Inferior parietal cortex (tissue), 1 donor: ENCODE measurements around the gene PHETA2.

Experiments used
- DNase-seq: peaks from one replicate; pipeline ENCODE4 v3.0.0-alpha.2; 2016; ENCODE audit errors: extremely low spot score

The PHETA2 gene

GRCh38 chr22:42074132-42074811 lies at the start of gene PHETA2:
Gene PHETA2 (plus strand): TSS chr22:42074248. CDS start chr22:42077294, 3,046 bp downstream.
- DNase-seq = no peak

DNA sequence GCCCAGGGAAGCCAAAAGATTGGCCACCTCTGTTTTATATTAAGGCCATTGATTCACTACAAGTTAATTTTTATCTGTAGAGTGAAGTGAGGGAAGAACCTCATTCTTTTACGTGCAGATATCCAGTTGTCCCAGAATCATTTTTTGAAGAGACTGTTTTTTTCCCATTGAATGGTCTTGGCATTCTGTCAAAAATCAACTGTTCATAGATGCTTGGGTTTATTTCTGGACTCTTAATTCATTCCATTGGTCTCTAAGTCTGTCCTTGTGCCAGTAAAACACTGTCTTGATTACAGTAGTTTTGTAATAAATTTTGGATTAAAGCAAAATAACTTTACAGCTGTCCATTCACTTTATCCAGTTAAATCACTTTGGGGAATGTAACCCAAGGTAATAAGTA lies 48.6 kb upstream of the PHETA2 start:
- no peak for DNase-seq

DNA sequence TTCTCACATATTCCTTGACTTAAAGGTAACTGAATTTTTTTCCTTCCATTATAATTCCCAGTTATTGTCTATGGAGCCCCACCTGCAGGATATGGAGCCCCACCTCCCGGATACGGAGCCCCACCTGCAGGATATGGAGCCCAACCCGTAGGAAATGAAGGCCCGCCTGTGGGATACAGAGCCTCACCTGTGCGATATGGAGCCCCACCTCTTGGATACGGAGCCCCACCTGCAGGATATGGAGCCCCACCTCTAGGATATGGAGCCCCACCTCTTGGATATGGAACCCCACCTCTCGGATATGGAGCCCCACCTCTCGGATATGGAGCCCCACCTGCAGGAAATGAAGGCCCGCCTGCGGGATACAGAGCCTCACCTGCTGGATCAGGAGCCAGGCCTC lies 47.3 kb upstream of the PHETA2 start:
- DNase-seq = no peak

DNA sequence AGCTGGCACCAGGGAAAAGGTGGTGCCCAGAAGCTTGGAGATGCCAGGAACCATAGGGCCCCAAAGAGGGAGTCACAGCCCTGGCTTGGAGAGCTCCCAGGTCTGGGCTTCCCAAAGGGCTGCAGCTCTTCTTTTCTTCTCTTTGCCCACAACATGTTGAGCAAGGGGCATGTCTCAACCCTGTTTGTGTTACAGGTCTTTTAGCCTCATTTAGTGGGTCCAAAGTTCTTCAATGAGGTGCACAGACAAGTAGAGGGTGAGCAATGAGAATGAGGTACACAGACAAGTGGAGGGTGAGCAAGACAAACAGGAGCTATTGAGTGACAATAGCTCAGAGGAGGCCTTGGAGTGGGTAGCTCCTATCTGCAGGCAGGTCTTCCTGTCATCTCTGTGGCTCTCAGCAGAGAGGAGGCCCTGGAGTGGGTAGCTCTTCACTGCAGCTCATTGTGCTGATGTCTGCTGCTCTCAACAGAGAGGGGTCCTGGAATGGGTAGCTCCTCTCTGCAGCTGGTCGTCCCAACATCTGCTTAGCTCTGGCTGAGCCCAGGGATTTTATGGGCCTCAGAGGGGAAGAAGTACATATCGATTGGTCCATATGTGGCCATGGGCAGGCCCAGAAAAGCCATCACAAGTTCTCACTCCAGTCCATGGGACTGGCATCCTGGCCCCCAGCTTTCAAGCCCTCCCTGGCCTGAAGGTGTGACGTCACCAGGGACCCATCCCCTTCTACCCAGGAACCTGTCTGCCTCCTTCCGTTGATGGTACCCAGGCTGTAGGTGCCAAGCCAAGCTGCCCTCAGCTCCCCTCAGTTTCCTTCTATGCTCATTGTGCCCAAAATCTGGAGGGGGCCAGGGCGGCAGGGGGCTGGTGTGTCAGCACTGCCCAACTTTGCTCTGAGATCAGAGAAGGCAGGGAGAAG lies 40.5 kb upstream of the PHETA2 start:
- DNase-seq = no peak

DNA sequence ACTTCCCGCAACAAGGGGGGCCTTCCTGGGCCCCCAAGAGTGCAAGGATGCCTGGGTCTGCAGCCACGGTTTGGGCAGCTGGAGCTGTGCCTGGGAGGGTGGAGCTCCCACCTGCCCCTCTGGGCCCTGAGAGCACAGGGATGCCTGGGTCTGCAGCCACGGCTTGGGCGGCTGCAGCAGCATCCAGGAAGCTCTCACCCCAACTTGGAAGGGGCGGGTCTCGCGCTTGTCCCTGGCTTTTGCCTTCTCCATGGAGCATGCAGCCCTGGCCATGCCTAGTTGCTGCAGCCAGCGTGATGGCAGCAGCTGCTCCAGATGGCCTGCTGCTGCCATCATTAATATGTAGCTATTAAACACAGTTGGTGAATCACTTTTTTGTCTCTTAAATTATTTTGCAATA lies 38.8 kb upstream of the PHETA2 start:
- no peak for DNase-seq

GRCh38 chr22:42039271-42039670 lies 34.8 kb upstream of the PHETA2 start:
- no peak for DNase-seq

DNA sequence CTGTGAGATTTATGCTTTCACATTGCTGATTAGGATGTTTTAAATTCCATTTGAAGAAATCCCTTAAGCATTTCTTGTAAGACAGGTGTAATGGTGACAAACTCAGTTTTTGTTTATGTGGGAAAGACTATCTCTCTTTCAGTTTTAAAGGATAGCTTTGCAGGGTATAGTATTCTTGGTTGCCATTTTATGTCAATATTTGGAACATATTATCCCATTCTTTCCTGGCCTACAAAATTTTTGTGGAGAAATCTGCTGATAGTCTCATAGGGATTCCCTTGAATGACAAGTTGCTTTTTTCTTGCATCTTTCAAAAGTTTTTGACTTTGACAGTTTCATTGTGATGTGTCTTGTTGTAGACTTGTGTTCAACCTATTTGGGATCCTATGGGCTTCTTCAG lies 32.3 kb upstream of the PHETA2 start:
- no peak for DNase-seq

- DNase-seq = peak; percentile 20
These were observed 23.3 kb upstream of the PHETA2 start for GRCh38 chr22:42050641-42051180.

DNA sequence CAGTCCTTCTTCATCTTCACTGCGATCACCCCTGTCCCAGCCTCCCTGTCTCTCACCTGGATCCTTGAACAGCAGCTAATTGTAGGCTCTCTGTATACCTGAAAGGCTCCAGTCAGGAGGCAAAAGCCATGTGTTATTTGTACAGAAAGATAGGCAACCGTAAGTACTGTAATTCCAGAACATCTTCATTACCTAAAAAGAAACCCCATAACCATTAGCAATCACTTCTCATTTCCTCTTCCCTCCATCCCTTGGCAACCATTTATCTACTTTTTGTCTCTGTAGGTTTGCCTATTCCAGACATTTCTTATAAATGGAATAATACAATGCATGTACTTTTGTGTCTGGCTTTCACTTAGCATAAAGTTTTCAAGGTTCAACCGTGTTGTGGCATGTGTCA lies 21.3 kb upstream of the PHETA2 start:
- DNase-seq = no peak

DNA sequence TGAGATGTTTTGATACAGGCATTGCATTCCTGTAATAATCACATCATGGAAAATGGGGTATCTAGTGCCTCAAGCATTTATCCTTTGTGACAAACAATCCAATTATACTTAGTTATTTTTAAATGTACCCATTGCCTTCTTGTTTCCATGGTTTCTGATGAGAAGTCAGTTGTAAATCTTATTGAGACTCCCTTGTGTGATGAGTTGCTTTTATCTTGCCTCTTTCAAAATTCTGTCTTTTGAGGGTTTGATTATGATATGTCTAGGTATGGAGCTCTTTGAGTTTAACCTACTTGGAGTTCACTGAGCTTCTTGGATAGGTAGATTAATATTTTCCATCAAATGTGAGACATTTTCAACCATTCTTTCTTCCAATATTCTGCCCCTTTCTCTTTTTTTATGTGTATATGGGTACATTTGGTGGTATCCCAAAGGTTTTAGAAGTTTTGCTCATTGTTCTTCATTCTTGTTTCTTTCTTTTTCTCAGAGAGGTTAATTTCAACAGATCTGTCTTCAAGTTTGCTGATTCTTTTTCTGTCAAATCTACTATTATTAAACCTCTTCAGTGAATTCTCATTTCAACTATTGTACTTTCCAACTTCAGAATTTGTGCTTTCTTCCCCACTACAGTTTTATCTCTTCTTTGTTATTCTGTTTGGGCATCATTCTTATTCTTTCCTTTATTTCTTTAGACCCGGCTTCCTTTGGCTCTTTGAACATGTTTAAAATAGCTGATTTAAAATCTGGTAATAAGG lies 17.1 kb upstream of the PHETA2 start:
- DNase-seq = no peak

- DNase-seq = no peak
These were observed 13.6 kb upstream of the PHETA2 start for GRCh38 chr22:42060489-42060888.

DNA sequence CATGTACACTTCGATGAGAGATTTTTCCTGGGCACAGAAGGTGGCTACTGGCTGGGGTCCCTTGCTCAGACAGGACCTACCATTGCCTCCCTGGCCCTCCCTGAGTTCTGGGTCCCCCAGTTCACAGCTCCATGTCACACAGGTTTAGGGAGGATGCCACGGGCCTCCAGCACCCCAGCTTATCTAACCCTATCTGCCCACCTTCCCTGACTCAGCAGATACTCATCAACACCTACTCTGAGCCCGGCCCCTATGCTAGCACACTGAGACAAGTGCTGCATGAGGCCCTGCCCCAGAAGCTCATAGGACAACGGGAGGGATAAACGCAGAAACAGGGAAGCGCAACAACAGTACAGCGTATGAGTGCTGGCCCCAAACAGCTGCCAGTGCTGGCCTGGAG lies 13.0 kb upstream of the PHETA2 start:
- no peak for DNase-seq

DNA sequence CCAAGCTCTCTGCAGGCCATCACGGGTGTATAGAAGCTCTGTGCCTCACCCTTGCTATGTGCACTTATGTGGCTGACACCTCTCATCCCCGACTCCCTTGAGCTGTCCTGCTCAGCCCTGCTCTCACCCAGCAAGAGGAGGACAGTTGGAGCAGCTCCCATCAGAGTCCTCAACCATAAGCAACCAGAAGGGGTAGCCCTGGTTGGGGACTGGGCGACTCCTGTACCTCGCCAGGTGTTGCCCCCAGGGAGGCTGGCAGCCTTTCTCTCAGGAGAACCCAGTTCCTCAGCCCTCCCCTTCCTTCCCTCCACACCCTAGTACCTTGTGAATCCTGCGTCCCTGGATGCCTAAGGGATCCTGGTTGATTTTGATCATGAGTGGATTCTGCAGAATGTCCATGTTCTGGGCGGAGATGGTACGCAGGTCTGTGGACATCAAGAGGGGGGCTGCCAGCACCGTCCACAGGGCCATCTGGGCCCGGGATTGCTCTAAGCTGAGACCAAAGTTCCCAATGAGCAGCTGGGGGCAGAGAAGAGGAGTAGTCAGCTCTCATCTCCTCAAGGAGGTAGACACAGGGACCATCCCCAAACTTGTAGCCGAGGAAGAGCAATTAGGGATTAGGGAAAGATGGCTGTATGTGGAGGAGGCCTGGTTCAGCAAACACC lies 11.4 kb upstream of the PHETA2 start:
- DNase-seq = no peak

DNA sequence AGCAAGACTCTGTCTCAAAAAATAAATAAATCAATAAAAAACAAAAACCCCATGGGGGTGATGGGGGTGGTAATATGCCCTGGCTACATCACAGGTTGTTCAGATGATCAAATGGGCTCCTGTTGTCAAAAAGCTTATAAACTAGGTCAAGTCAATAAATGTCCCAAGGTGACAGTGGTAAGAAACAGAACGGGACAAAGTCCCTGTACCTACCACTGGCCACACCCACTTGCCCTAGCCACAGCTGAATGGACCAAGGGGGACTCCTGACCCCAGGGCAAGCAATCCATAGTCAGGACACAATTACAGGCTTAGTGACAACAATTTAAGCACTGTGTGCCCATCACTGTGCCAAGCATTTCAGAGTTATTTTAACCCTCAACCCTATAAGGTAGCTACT lies 9.4 kb upstream of the PHETA2 start:
- DNase-seq = no peak

DNA sequence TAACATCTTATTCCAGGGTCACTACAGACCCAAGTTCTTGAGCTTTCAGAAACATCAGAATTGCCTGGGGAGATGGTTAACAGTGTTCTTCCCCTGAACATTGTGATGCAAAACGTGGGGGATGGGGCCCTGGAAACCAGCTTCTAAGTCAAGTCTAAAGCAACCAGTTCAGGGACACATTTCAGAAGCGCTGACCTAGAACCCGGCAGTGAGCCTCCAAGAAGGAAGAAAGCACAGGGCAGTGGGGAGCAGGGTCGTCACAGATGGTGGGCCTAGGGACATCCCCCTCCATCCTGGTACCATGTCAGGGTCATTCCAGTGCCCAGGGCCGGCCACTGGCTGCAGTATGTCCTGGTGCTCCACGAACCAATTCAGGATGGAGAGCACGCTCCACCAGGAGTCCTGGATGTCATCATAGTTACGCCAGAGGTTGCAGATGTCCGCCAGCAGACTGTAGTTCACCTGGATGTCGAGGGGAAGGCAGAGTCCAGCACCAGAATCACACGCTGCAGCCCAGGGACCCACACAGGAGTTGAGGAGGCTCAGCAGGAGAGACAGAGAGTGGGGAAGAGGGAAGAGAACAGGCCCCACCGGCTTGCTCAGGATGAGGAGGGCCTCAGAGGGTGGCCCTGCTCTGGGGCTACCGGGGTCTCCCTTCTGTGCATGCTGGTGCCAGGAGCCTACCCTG lies 8.5 kb upstream of the PHETA2 start:
- no peak for DNase-seq

DNA sequence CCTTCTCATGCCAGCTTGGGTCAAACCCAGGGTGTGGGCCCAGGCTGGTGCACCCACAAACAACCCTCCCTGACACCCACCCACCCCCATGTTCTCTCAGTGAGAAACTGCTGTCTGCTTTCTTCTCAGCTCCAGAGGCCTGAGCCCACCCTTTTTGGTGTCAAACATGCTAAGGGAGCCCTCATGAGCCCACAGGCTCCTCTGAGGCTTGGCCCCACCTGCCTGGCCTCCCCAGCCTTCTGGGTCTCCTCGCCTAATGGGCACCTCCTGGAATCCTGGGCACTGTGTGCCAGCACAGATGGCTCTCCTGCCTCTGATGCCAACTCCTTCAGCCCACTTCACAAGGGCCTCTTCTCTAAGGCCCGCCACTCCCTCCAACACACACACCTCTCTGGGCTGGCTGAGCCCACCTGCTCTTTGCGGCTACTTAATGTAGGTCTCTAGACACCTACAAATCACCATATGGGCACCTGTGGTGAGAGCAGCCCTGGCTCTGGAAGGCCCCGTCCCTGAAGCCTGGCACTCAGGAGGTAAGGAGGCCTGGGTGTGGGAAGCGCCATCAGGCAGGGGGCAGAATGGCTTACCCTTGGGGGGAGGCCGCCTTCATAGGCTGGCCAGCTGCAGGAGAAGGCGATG lies 7.8 kb upstream of the PHETA2 start:
- no peak for DNase-seq

GRCh38 chr22:42066937-42067336 lies 7.1 kb upstream of the PHETA2 start:
- DNase-seq = no peak

GRCh38 chr22:42067671-42068251 lies 6.3 kb upstream of the PHETA2 start:
- DNase-seq = no peak

DNA sequence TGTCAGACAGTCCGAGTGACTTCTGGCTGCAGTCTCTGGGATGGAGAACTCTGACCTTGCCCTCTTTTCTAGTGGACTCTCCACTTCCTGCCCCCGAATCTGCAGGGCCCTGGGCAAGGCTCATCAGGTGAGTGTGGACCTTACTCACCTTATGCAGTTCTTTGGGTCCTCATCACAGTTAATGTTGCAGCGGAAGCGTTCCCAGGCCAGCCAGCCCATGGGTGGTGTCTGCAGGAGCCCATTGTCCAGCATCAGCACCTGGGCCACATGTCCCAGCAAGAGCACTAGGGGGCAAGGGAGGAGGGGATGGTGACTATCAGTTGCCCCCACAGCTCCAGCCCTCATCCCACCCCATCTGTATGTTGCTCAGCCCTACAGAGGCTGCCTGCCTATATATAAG lies 5.8 kb upstream of the PHETA2 start:
- DNase-seq = no peak
